ENCODE results near the gene POTEI. TPM values are rescaled to one million over a fixed set of nuclear protein-coding genes. Genes with fewer than 3 reads are reported as not detected.
"Not testable (repeated sequence)": the region's sequence is repeated elsewhere in the genome, so short reads cannot be mapped to it uniquely, and the experiment has no call there.

The POTEI gene
- total RNA-seq, result 1.1 and 1.3 TPM in 2 replicates
- long read RNA-seq, result 0 reads

GRCh38 chr2:130509228-130509627 lies at the start of gene POTEI:
POTEI (minus strand) TSS chr2:130509328; CDS start chr2:130509235, 93 bp downstream.
- H3K4me3 Mint-ChIP-seq; DNase-seq (ENCODE audit: low read depth, low spot score); H3K9me3 Mint-ChIP-seq; H3K27me3 Mint-ChIP-seq (ENCODE audit: low read depth); H3K4me1 Mint-ChIP-seq; H3K27ac Mint-ChIP-seq (ENCODE audit: unreplicated experiment); H3K36me3 Mint-ChIP-seq (ENCODE audit: low read depth): not testable (repeated sequence)

GRCh38 chr2:130556441-130556840 lies 47.3 kb upstream of the POTEI start:
- H3K36me3 Mint-ChIP-seq (ENCODE audit: low read depth); DNase-seq (ENCODE audit: low read depth, low spot score); H3K27ac Mint-ChIP-seq (ENCODE audit: unreplicated experiment); H3K9me3 Mint-ChIP-seq; H3K4me1 Mint-ChIP-seq; H3K4me3 Mint-ChIP-seq; H3K27me3 Mint-ChIP-seq (ENCODE audit: low read depth): not testable (repeated sequence)

DNA sequence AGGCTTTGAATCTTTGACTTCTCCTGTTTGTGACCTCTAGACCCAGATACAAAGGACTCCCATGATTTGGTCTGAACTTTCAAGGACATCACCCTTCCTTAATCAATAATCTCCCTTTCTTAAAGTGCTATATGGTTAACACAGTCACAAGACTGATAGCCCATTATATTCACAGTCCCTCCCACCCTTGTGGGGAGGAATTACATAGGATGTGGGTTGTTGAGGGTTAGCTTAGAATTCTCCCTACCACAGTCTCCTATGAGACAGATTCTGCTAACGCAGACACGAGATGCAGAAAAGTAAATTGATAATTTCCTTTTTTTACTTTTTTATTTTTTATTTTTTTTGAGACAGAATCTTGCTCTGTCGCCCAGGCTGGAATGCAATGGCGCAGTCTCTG lies 45.0 kb upstream of the POTEI start:
- H3K4me3 Mint-ChIP-seq; H3K36me3 Mint-ChIP-seq (ENCODE audit: low read depth); H3K9me3 Mint-ChIP-seq; DNase-seq (ENCODE audit: low read depth, low spot score); H3K4me1 Mint-ChIP-seq; H3K27ac Mint-ChIP-seq (ENCODE audit: unreplicated experiment); H3K27me3 Mint-ChIP-seq (ENCODE audit: low read depth): not testable (repeated sequence)

- not testable (repeated sequence) for H3K36me3 Mint-ChIP-seq (ENCODE audit: low read depth); DNase-seq (ENCODE audit: low read depth, low spot score); H3K9me3 Mint-ChIP-seq; H3K27ac Mint-ChIP-seq (ENCODE audit: unreplicated experiment); H3K4me3 Mint-ChIP-seq; H3K4me1 Mint-ChIP-seq; H3K27me3 Mint-ChIP-seq (ENCODE audit: low read depth)
These were observed 40.3 kb upstream of the POTEI start for GRCh38 chr2:130549475-130549874.

DNA sequence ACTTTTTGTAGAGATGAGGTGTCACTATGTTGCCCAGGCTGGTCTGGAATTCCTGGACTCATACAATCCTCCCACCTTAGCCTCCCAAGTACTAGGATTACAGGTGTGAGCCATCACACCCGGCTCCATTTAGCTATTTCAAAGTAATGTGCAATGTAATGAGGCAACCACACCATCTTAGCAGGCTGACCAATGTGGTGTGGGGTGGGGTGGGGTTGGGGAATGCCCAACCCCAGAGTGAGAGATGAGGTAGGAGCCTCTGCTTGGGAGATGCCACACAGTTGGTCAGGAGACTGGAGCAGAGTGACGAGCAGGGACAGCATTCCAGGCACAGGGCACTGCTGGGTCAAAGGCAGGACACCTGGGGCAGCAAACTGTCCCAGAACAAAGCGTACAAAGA lies 39.3 kb upstream of the POTEI start:
- H3K4me3 Mint-ChIP-seq; H3K36me3 Mint-ChIP-seq (ENCODE audit: low read depth); H3K9me3 Mint-ChIP-seq; H3K27ac Mint-ChIP-seq (ENCODE audit: unreplicated experiment); H3K4me1 Mint-ChIP-seq; DNase-seq (ENCODE audit: low read depth, low spot score); H3K27me3 Mint-ChIP-seq (ENCODE audit: low read depth): not testable (repeated sequence)

- not testable (repeated sequence) for H3K9me3 Mint-ChIP-seq; H3K36me3 Mint-ChIP-seq (ENCODE audit: low read depth)
These were observed 35.9 kb upstream of the POTEI start for GRCh38 chr2:130544978-130545377.

GRCh38 chr2:130543785-130544528 lies 34.8 kb upstream of the POTEI start:
- not testable (repeated sequence) for H3K36me3 Mint-ChIP-seq (ENCODE audit: low read depth); H3K4me1 Mint-ChIP-seq; H3K27me3 Mint-ChIP-seq (ENCODE audit: low read depth); DNase-seq (ENCODE audit: low read depth, low spot score); H3K4me3 Mint-ChIP-seq; H3K27ac Mint-ChIP-seq (ENCODE audit: unreplicated experiment); H3K9me3 Mint-ChIP-seq

More at GRCh38 chr2:130544978-130545377, 35.9 kb upstream of the POTEI start:
- H3K4me3 Mint-ChIP-seq; H3K27ac Mint-ChIP-seq (ENCODE audit: unreplicated experiment); H3K4me1 Mint-ChIP-seq; H3K27me3 Mint-ChIP-seq (ENCODE audit: low read depth); DNase-seq (ENCODE audit: low read depth, low spot score): not testable (repeated sequence)

DNA sequence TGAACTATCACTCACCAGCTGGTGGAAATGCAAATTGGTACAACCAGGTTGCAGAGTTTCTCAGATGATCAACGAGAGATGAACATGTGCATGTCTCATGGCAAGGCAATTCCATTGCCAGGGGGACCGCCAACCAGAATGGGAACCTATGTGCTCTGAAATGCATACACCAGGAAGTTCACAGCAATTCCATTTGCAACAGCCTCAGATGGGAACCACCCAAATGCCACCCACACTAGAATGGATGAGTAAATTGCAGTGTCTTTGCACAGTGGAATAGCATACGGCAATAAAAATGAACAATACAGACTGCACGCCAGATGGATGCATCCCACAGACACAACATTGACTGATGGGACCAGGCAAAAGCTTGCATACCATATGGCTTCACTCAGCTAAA lies 33.7 kb upstream of the POTEI start:
- not testable (repeated sequence) for H3K4me3 Mint-ChIP-seq; DNase-seq (ENCODE audit: low read depth, low spot score); H3K27ac Mint-ChIP-seq (ENCODE audit: unreplicated experiment); H3K27me3 Mint-ChIP-seq (ENCODE audit: low read depth); H3K36me3 Mint-ChIP-seq (ENCODE audit: low read depth); H3K4me1 Mint-ChIP-seq; H3K9me3 Mint-ChIP-seq

DNA sequence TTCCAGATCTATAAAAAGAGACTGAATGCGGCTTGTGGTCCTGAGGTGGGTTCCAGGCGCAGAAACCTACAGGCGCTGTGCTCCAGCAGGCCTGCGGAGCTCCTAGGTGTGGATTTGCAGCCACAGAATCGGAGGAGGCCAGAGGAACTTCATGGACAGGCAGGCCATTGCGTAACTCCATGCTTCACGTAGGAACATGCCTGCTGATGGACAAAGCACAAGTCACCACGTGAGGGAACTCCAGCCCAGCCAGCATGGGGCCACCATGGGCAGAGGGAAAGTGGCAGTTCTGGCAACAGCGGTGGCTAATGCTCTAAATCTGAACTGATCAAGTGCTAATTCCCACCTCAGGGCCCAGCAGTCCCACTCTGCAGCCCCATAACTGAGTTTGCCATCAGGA lies 29.1 kb upstream of the POTEI start:
- H3K27me3 Mint-ChIP-seq (ENCODE audit: low read depth); H3K4me1 Mint-ChIP-seq; DNase-seq (ENCODE audit: low read depth, low spot score); H3K27ac Mint-ChIP-seq (ENCODE audit: unreplicated experiment); H3K4me3 Mint-ChIP-seq; H3K36me3 Mint-ChIP-seq (ENCODE audit: low read depth); H3K9me3 Mint-ChIP-seq: not testable (repeated sequence)

GRCh38 chr2:130536654-130537053 lies 27.5 kb upstream of the POTEI start:
- H3K27me3 Mint-ChIP-seq (ENCODE audit: low read depth); H3K36me3 Mint-ChIP-seq (ENCODE audit: low read depth); H3K27ac Mint-ChIP-seq (ENCODE audit: unreplicated experiment); DNase-seq (ENCODE audit: low read depth, low spot score); H3K4me1 Mint-ChIP-seq; H3K4me3 Mint-ChIP-seq; H3K9me3 Mint-ChIP-seq: not testable (repeated sequence)

DNA sequence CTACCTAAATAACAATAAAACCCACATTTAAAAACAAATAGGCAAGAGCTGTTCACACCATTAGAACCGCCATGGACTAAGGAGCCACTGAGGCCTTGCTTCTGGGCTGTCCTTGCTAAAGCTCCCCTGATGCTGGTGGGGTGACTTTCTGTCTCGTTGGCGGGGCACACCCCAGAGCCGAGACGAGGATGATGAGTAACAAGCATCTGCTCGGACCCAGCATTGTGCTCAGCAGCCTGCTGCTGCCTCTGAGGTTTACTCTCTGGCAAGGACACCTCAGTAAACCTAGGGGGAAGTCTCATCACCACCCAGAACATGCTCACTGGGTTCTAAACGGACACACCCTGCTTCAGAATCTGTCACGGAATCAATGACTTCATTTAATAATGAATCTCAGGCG lies 22.5 kb upstream of the POTEI start:
- not testable (repeated sequence) for H3K4me1 Mint-ChIP-seq; H3K9me3 Mint-ChIP-seq; DNase-seq (ENCODE audit: low read depth, low spot score); H3K27me3 Mint-ChIP-seq (ENCODE audit: low read depth); H3K36me3 Mint-ChIP-seq (ENCODE audit: low read depth); H3K4me3 Mint-ChIP-seq; H3K27ac Mint-ChIP-seq (ENCODE audit: unreplicated experiment)

DNA sequence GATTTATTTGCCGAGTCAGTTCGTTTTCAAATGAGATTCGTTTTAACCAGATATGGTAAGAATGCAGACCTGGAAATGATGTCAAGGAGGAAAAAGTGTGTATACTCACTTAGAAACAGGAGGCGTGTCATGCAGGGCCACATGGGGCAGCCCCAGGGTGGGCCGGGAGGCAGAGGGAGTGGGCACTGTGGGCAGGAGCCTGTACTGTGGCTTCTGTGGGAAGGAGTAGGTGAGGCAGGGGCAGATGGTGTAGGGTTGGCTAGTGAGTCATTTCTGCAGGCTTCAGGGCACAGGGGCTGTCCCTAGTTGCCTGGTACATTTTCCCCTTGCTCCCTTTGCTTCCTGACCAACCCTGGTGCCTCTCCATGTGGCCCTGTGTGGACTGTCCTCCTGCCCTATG lies 22.1 kb upstream of the POTEI start:
- not testable (repeated sequence) for H3K4me1 Mint-ChIP-seq; H3K27me3 Mint-ChIP-seq (ENCODE audit: low read depth); H3K36me3 Mint-ChIP-seq (ENCODE audit: low read depth); H3K4me3 Mint-ChIP-seq; DNase-seq (ENCODE audit: low read depth, low spot score); H3K27ac Mint-ChIP-seq (ENCODE audit: unreplicated experiment); H3K9me3 Mint-ChIP-seq

- H3K9me3 Mint-ChIP-seq; H3K4me3 Mint-ChIP-seq; H3K36me3 Mint-ChIP-seq (ENCODE audit: low read depth); DNase-seq (ENCODE audit: low read depth, low spot score); H3K4me1 Mint-ChIP-seq; H3K27ac Mint-ChIP-seq (ENCODE audit: unreplicated experiment); H3K27me3 Mint-ChIP-seq (ENCODE audit: low read depth): not testable (repeated sequence)
These were observed 21.1 kb upstream of the POTEI start for GRCh38 chr2:130530212-130530611.

GRCh38 chr2:130529545-130529944 lies 20.4 kb upstream of the POTEI start:
- not testable (repeated sequence) for H3K9me3 Mint-ChIP-seq; DNase-seq (ENCODE audit: low read depth, low spot score); H3K4me1 Mint-ChIP-seq; H3K27me3 Mint-ChIP-seq (ENCODE audit: low read depth); H3K4me3 Mint-ChIP-seq; H3K27ac Mint-ChIP-seq (ENCODE audit: unreplicated experiment); H3K36me3 Mint-ChIP-seq (ENCODE audit: low read depth)
